H1 (cell line): ENCODE measurements around the gene OMA1. TPM values are rescaled to one million over a fixed set of nuclear protein-coding genes. Genes with fewer than 3 reads are reported as not detected.

ENCODE experiments used
- ASH2L ChIP-seq: fragments of 200-600, 300-600 bp; sonication (generic); IDR thresholded peaks from one replicate; pipeline ENCODE4 v1.7.1; 2017; ENCODE audit warnings: low read length
- CBX8 ChIP-seq: fragments of 300-800, 300-1000 bp; sonication (generic); IDR thresholded peaks from 2 replicates; pipeline ENCODE4 v1.7.1; 2016; ENCODE audit warnings: low read depth, low read length, borderline replicate concordance
- CTBP2 ChIP-seq: IDR thresholded peaks from 2 replicates; pipeline ENCODE4 v1.7.0; 2011; ENCODE audit warnings: borderline replicate concordance, mild to moderate bottlenecking, moderate library complexity, mixed read lengths, low read length; ENCODE audit not compliant: insufficient read depth, insufficient read length
- CTCF ChIP-seq, 3 experiments: IDR thresholded peaks; 1 replicate in 2 of 3; 2 replicates in 1 of 3; pipeline versions ENCODE4 v1.5.1 to v1.6.1; 2011; ENCODE audit warnings: low read length in 3 of 3, mild to moderate bottlenecking in 3 of 3, inconsistent platforms in 2 of 3, low read depth in 1 of 3, moderate library complexity in 1 of 3; ENCODE audit not compliant: insufficient read depth in 1 of 3; ENCODE audit errors: control extremely low read depth in 1 of 3
- EGR1 ChIP-seq: IDR thresholded peaks from 2 replicates; pipeline ENCODE4 v1.6.1; 2011; ENCODE audit warnings: low read depth, low read length, borderline replicate concordance
- GABPA ChIP-seq: IDR thresholded peaks from 2 replicates; pipeline ENCODE4 v1.6.1; 2011; ENCODE audit warnings: mild to moderate bottlenecking, low read length, moderate library complexity, borderline replicate concordance; ENCODE audit not compliant: insufficient read depth
- MAX ChIP-seq: IDR thresholded peaks from 2 replicates; pipeline ENCODE4 v1.6.1; 2012; ENCODE audit warnings: inconsistent platforms
- POLR2AphosphoS5 ChIP-seq: IDR thresholded peaks from 2 replicates; pipeline ENCODE4 v1.6.1; 2011; ENCODE audit warnings: low read depth, low read length
- RNF2 ChIP-seq: fragments of 200-900, 300-1000 bp; sonication (generic); IDR thresholded peaks from 2 replicates; pipeline ENCODE4 v1.7.1; 2016; ENCODE audit warnings: borderline replicate concordance, low read depth, mild to moderate bottlenecking, antibody characterized with exemption, low read length; ENCODE audit not compliant: poor library complexity, severe bottlenecking; ENCODE audit errors: missing control alignments
- SRF ChIP-seq: IDR thresholded peaks from 2 replicates; pipeline ENCODE4 v1.6.1; 2011; ENCODE audit warnings: mild to moderate bottlenecking, low read depth, low read length, moderate library complexity
- SUZ12 ChIP-seq: fragments of 200-600 bp; sonication (generic); IDR thresholded peaks from 2 replicates; pipeline ENCODE4 v1.6.1; 2012; ENCODE audit warnings: mild to moderate bottlenecking, inconsistent platforms, low read length, moderate library complexity, mixed read lengths
- TAF1 ChIP-seq: IDR thresholded peaks from 2 replicates; pipeline ENCODE4 v1.6.1; 2011; ENCODE audit warnings: mild to moderate bottlenecking, low read depth, low read length
- TBP ChIP-seq: IDR thresholded peaks from 2 replicates; pipeline ENCODE4 v1.6.1; 2011; ENCODE audit warnings: low read depth, low read length, improper control_type of control experiment
- TEAD4 ChIP-seq: IDR thresholded peaks from 2 replicates; pipeline ENCODE4 v1.6.1; 2012; ENCODE audit warnings: low read depth, low read length, inconsistent platforms, mixed read lengths
- polyA plus RNA-seq, 7 experiments: library from polyadenylated mRNA; depleted of rRNA in 3 of 7; stranded (reverse) in 5 of 7; unstranded in 2 of 7; fragments of >200 nt in 5 of 7; fragments of 200-250 nt in 2 of 7; gene quantifications; 1 replicate in 5 of 7; 2 replicates in 1 of 7; 4 replicates in 1 of 7; pipeline versions ENCODE4 v1.2.1 to v1.2.3, GENCODE V29; 2011 to 2013; ENCODE audit warnings: missing spikeins in 2 of 7, mixed read lengths in 2 of 7
- total RNA-seq: library from RNA; stranded (reverse); fragmentation: NEBNext Ultra II Directional; extraction: Animal tissue kit (Norgen Biotek cat#: 25700); gene quantifications from 2 replicates; pipeline ENCODE4 v1.2.1, GENCODE V29; 2021

OMA1 gene
- total and polyA plus RNA-seq, 2 of the 8 experiments (the other 6 are each of a cell fraction or from before 2014, with no cell fraction given): 7.7 to 11.7 TPM

- TF ChIP-seq CTCF (IDR thresholded peaks at IDR 0.05; ENCODE audit: control extremely low read depth in 1 of 3, insufficient read depth in 1 of 3, low read depth in 1 of 3, low read length in 3 of 3) (peak; percentile 15 to 37 (median 30); a peak in 3 of 4 replicates), SRF (no peak), POLR2AphosphoS5 (peak; percentile 21; the same call in 1 of the 2 replicates), TEAD4 (0 out of 2 replicates have a peak, but pooled peaks have one; percentile 30), TAF1 (peak; percentile 60; the same call in 1 of the 2 replicates), MAX (peak; percentile 33; the same call in 1 of the 2 replicates), CTBP2 (no peak), EGR1 (no peak), SUZ12 (no peak), TBP (peak; percentile 64), ASH2L (peak; percentile 21), RNF2 (no peak), CBX8 (no peak), GABPA (no peak)
Measured at GRCh38 chr1:58432851-58433668, 113.5 kb downstream of the OMA1 start (continued).
